Thoracic aorta (tissue), 2 donors: ENCODE results near the gene EME2. TPM values are rescaled to one million over a fixed set of nuclear protein-coding genes. Genes with fewer than 3 reads are reported as not detected.

Source experiments
- ATAC-seq: fragments of 150-250 bp; one replicate; pipeline ENCODE4 v1.8.0; 2017; ENCODE audit warnings: low read depth; ENCODE audit not compliant: insufficient number of reproducible peaks, low FRiP score
- DNase-seq: peaks from one replicate; pipeline ENCODE4 v3.0.0-alpha.2; 2020; ENCODE audit warnings: low spot score
- H3K27ac ChIP-seq, 2 donors: fragments of 200-600 bp; sonication (generic); 1 replicate in 1 of 2; 2 replicates in 1 of 2; pipeline ENCODE4 v1.5.1; 2016; ENCODE audit warnings: mild to moderate bottlenecking in 2 of 2, moderate library complexity in 2 of 2
- H3K27me3 ChIP-seq: fragments of 200-600 bp; sonication (generic); replicated peaks from 2 replicates; pipeline ENCODE4 v1.6.0; 2016; ENCODE audit warnings: mild to moderate bottlenecking; ENCODE audit not compliant: insufficient read depth
- H3K36me3 ChIP-seq: fragments of 200-600 bp; sonication (generic); one replicate; pipeline ENCODE4 v1.5.1; 2016
- H3K4me1 ChIP-seq, 2 donors: fragments of 200-600 bp; sonication (generic); 1 replicate in 1 of 2; 2 replicates in 1 of 2; pipeline versions ENCODE4 v1.5.1 to v1.6.0; 2016; ENCODE audit warnings: low read depth in 2 of 2, mild to moderate bottlenecking in 1 of 2; ENCODE audit not compliant: control insufficient read depth in 1 of 2
- H3K4me3 ChIP-seq: fragments of 200-600 bp; sonication (generic); 2 replicates; pipeline ENCODE4 v1.5.1; 2016; ENCODE audit warnings: mild to moderate bottlenecking
- H3K9me3 ChIP-seq: fragments of 200-600 bp; sonication (generic); 2 replicates; pipeline ENCODE4 v1.5.1; 2016
- total RNA-seq, 2 donors: library from RNA; depleted of rRNA; stranded (reverse); fragments of >200 nt; gene quantifications; one replicate each; pipeline versions ENCODE4 v1.1.0 to v1.2.3, GENCODE V29; 2016
- TF ChIP-seq, protein P1 (sequence below): fragments of 200-600 bp; sonication (generic); IDR thresholded peaks from one replicate; pipeline ENCODE4 v1.5.1; 2019; ENCODE audit warnings: antibody characterized with exemption

Gene EME2
- total RNA-seq, 2 donors from 2014 or later = 23.4 to 29.2 TPM

DNA sequence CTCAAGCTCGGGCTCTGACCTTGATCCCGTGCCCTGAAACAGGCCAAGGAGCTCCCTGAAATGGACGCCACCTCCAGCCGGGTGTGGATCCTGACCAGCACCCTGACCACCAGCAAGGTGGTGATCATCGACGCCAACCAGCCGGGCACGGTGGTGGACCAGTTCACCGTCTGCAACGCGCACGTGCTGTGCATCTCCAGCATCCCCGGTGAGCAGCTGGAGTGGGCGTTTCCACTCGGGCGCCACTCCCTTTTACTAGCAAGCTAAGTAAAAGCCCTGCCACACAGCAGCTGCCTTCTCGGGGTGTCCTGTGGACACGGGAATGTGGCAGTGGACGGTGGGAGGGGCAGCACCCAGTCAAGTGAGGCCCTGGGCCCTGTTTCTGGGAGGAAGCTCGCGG is 7.6 kb upstream of the EME2 start:
- Histone ChIP-seq H3K9me3 (no peaks in the 10 kb centered on the region), H3K27ac (no peak overlapping the region), H3K4me1 (peaks cover 0 to 10% of the 10 kb centered on the region in 2 donors), H3K4me3 (no peak overlapping the region), H3K36me3 (peaks cover 66% of the 10 kb centered on the region), H3K27me3 (no peaks in the 10 kb centered on the region)
- DNase-seq (no peak), ATAC-seq (no peak)
- TF ChIP-seq, protein P1, sequence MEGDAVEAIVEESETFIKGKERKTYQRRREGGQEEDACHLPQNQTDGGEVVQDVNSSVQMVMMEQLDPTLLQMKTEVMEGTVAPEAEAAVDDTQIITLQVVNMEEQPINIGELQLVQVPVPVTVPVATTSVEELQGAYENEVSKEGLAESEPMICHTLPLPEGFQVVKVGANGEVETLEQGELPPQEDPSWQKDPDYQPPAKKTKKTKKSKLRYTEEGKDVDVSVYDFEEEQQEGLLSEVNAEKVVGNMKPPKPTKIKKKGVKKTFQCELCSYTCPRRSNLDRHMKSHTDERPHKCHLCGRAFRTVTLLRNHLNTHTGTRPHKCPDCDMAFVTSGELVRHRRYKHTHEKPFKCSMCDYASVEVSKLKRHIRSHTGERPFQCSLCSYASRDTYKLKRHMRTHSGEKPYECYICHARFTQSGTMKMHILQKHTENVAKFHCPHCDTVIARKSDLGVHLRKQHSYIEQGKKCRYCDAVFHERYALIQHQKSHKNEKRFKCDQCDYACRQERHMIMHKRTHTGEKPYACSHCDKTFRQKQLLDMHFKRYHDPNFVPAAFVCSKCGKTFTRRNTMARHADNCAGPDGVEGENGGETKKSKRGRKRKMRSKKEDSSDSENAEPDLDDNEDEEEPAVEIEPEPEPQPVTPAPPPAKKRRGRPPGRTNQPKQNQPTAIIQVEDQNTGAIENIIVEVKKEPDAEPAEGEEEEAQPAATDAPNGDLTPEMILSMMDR = no peak

DNA sequence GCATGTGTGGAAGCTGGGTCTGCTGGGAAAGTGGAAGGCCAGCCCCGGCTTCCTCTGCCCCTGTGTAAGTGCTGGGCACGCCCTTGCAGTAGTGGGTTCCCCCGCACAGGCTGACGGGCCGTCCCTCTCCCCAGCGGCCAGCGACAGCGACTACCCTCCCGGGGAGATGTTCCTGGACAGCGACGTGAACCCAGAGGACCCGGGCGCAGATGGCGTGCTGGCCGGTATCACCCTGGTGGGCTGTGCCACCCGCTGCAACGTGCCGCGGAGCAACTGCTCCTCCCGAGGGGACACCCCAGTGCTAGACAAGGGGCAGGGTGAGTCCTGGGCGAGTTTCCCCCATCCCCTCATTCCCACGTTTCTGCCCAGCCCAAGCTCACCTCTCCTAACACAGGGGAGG is 6.8 kb upstream of the EME2 start:
- H3K36me3 ChIP-seq = peaks cover 58% of the 10 kb centered on the region
- DNase-seq = no peak
- no peaks in the 10 kb centered on the region for H3K27me3 ChIP-seq
- no peak overlapping the region for H3K27ac ChIP-seq
- peaks cover 0 to 18% of the 10 kb centered on the region in 2 donors for H3K4me1 ChIP-seq
- TF ChIP-seq, protein P1 = no peak
- H3K9me3 ChIP-seq = no peaks in the 10 kb centered on the region
- no peak overlapping the region for H3K4me3 ChIP-seq
- ATAC-seq = no peak

DNA sequence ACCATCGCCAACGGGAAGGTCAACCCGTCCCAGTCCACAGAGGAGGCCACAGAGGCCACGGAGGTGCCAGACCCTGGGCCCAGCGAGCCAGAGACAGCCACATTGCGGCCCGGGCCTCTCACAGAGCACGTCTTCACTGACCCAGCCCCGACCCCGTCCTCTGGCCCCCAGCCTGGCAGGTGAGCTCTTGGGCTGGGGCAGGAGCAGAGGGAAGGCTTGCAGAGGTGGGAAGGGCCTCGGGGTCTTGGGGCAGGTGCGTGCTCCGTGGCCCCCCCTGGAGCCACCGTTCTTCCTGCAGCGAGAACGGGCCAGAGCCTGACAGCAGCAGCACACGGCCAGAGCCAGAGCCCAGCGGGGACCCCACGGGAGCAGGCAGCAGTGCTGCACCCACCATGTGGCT is 6.4 kb upstream of the EME2 start:
- DNase-seq = no peak
- Histone ChIP-seq H3K4me3 (no peak overlapping the region), H3K4me1 (peaks cover 0 to 18% of the 10 kb centered on the region in 2 donors), H3K36me3 (peaks cover 54% of the 10 kb centered on the region), H3K27me3 (no peaks in the 10 kb centered on the region), H3K27ac (no peak overlapping the region), H3K9me3 (no peaks in the 10 kb centered on the region)
- ATAC-seq = no peak
- TF ChIP-seq, protein P1 = no peak

DNA sequence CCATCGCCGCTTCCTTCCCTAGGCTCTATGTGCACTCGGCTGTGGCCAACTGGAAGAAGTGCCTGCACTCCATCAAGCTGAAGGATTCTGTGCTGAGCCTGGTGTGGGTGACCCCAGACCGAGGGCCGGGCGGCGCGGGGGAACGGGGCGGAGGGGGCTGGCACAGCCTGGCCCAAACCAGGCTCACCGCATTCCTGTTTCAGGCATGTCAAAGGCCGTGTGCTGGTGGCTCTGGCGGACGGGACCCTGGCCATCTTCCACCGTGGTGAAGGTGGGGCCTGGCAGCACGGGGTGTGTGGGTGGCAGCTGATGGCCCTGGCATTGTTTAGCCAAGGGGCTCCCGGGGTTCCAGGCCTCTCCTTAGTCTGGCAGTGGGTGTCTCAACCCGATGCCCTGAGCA is 5.9 kb upstream of the EME2 start:
- TF ChIP-seq, protein P1 = no peak
- Histone ChIP-seq H3K27me3 (no peaks in the 10 kb centered on the region), H3K27ac (no peak overlapping the region), H3K4me3 (no peak overlapping the region), H3K36me3 (peaks cover 53% of the 10 kb centered on the region), H3K4me1 (peaks cover 0 to 18% of the 10 kb centered on the region in 2 donors), H3K9me3 (no peaks in the 10 kb centered on the region)
- ATAC-seq (no peak), DNase-seq (no peak)

DNA sequence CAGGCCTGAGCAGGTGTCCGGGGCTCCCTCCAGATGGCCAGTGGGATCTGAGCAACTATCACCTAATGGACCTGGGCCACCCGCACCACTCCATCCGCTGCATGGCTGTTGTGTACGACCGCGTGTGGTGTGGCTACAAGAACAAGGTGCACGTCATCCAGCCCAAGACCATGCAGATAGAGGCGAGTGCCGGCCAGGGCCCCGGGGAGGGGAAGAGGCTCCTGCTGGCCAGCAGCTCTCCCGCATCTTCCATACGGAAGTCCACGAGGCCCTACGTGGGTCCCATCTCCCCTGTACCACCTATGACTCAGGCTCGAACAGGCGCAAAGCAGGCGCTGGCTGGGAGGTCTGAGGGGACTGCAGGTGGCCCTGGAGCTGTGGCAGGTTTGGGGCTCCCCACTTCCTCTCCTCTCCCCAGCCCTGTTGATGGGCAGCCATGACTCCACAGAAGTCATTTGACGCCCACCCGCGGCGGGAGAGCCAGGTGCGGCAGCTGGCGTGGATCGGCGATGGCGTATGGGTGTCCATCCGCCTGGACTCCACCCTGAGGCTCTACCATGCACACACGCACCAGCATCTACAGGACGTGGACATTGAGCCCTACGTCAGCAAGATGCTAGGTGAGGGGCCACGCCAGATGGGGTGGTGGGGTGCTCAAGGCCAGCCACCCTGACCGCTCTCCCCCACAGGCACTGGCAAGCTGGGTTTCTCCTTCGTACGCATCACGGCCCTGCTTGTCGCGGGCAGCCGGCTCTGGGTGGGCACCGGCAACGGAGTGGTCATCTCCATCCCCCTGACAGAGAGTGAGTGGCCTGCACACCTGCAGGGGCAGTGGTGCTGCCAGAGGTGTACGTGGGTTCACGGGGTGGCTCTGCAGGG is 5.3 kb upstream of the EME2 start:
- H3K4me1 ChIP-seq = peaks cover 4 to 25% of the 10 kb centered on the region in 2 donors
- no peak overlapping the region for H3K4me3 ChIP-seq
- H3K27ac ChIP-seq = no peak overlapping the region
- no peak for DNase-seq
- no peak for ATAC-seq
- peaks cover 51% of the 10 kb centered on the region for H3K36me3 ChIP-seq
- TF ChIP-seq, protein P1 = no peak
- H3K27me3 ChIP-seq = no peaks in the 10 kb centered on the region
- H3K9me3 ChIP-seq = no peaks in the 10 kb centered on the region
